ENCODE results near the gene POLR2C. TPM values are rescaled to one million over a fixed set of nuclear protein-coding genes. Genes with fewer than 3 reads are reported as not detected.

POLR2C gene
- total RNA-seq, 1 experiment from 2014 or later: 233 TPM

- DNase-seq (ENCODE audit: low read depth): no peak
These were observed 55.2 kb downstream of the POLR2C start for GRCh38 chr16:57517397-57518367.

GRCh38 chr16:57518520-57518919 lies 56.0 kb downstream of the POLR2C start:
- DNase-seq (ENCODE audit: low read depth): no peak

DNA sequence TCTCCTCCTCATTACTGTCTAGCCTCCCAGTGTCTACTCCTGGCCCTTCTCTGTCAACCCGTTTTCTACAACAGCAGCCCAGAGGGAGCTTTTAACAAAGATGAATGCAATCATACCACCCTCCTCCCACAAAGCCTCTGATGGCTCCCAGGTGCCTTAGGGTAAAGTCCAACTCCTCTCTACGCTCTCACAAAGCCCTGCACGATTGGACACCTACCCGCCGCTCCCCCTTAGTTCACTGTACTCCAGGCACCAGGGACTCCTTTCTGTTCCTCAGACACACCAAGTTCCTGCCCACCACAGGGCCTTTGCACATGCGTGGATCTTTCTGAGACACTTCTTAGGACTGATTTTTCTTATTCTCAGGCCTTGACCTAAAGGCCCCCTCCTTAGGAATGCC lies 56.4 kb downstream of the POLR2C start:
- no peak for DNase-seq (ENCODE audit: low read depth)

DNA sequence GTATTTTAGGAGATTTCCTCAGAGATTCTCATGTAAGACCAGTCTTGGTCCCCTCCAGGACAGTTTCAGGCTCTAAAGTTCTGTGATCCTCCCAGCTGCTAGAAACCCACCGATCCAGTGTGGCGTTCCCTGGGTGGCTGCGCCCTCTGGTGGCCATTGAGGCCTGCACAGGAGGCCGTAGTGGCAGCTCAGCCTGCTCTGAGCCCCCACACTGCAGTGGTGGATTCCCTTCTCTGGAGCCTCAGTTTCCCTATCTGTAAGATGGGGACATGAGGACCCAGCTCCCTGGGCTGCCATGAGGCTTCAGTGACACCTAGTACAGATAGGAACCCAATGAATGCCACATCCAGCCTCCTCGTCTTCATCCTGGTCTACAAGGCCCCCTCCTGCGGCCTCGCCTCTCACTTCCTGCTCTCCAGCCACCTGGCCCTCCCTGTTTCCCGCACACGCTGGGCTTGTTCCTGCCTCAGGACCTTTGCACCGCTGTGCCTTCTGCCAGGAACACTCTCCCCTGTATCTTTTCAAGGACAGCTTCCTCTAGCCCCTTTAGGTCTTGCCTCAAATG lies 57.4 kb downstream of the POLR2C start:
- peak; percentile 61 for DNase-seq (ENCODE audit: low read depth)

Other genes starting within 250 kb of the POLR2C start
- gene ARL2BP, start 217.4 kb upstream of the POLR2C start, total RNA-seq (2014; rRNA removed; shearing (Covaris generic)): 55.3 and 70.5 TPM in 2 replicates
- gene PLLP, start 178.0 kb upstream of the POLR2C start, total RNA-seq (2014; rRNA removed; shearing (Covaris generic)): 0.20 and 1.3 TPM in 2 replicates
- gene CCL22, start 103.9 kb upstream of the POLR2C start, total RNA-seq (2014; rRNA removed; shearing (Covaris generic)): not detected in 2 replicates
- 0.03 and 0.07 TPM in 2 replicates for gene CX3CL1, start 90.2 kb upstream of the POLR2C start, total RNA-seq (2014; rRNA removed; shearing (Covaris generic))
- gene CCL17, start 57.9 kb upstream of the POLR2C start, total RNA-seq (2014; rRNA removed; shearing (Covaris generic)): not detected in 2 replicates
- gene CIAPIN1, start 15.3 kb upstream of the POLR2C start, total RNA-seq (2014; rRNA removed; shearing (Covaris generic)): 95.3 and 103 TPM in 2 replicates
- 82.4 and 89.4 TPM in 2 replicates for gene COQ9, start 15.2 kb upstream of the POLR2C start, total RNA-seq (2014; rRNA removed; shearing (Covaris generic))
- gene DOK4, start 23.8 kb downstream of the POLR2C start, total RNA-seq (2014; rRNA removed; shearing (Covaris generic)): 5.0 and 7.3 TPM in 2 replicates
- gene CCDC102A, start 73.9 kb downstream of the POLR2C start, total RNA-seq (2014; rRNA removed; shearing (Covaris generic)): 10.4 and 13.7 TPM in 2 replicates
- not detected in 2 replicates for gene ADGRG5, start 80.0 kb downstream of the POLR2C start, total RNA-seq (2014; rRNA removed; shearing (Covaris generic))
- gene ADGRG1, start 166.0 kb downstream of the POLR2C start, total RNA-seq (2014; rRNA removed; shearing (Covaris generic)): 11.5 and 18.9 TPM in 2 replicates
- not detected in 2 replicates for gene ADGRG3, start 205.6 kb downstream of the POLR2C start, total RNA-seq (2014; rRNA removed; shearing (Covaris generic))
- not detected in 2 replicates for gene DRC7, start 232.1 kb downstream of the POLR2C start, total RNA-seq (2014; rRNA removed; shearing (Covaris generic))

All from HT1080 (cell line).